GM13977 (cell line): Measurements from ENCODE around the gene RGS3.
A peak's percentile ranks its signal among the peaks of the same experiment; 100 is the strongest.

Source experiments
- DNase-seq: peaks from one replicate; pipeline ENCODE4 v3.0.0; 2012; ENCODE audit warnings: low spot score
- CTCF ChIP-seq: IDR thresholded peaks from 2 replicates; pipeline ENCODE4 v1.5.1; 2012; ENCODE audit warnings: mild to moderate bottlenecking, control low read depth; ENCODE audit not compliant: insufficient read depth; ENCODE audit errors: extremely low read depth, missing control alignments
- in situ Hi-C: fragments of 300-500 bp; cut with MboI; formaldehyde crosslinking; loops from one replicate; pipeline ENCODE4 v1.12.0; 2022; ENCODE audit warnings: low sequenced_read_pairs, low pct_unique_long_range_greater_than_20kb, mixed read lengths, inconsistent platforms; ENCODE audit not compliant: unreplicated experiment

RGS3 gene

GRCh38 chr9:113463418-113464285 lies at the start of gene RGS3:
Gene RGS3, plus strand, starts transcription at chr9:113463727. Its CDS starts 76 bp downstream, at chr9:113463803.
- in situ Hi-C loops: loop anchor here (25.0 kb wide), 1 partner anchor 199 kb away; no protein-coding TSS in a partner anchor
- DNase-seq: no peak
- no peak for TF ChIP-seq CTCF

DNA sequence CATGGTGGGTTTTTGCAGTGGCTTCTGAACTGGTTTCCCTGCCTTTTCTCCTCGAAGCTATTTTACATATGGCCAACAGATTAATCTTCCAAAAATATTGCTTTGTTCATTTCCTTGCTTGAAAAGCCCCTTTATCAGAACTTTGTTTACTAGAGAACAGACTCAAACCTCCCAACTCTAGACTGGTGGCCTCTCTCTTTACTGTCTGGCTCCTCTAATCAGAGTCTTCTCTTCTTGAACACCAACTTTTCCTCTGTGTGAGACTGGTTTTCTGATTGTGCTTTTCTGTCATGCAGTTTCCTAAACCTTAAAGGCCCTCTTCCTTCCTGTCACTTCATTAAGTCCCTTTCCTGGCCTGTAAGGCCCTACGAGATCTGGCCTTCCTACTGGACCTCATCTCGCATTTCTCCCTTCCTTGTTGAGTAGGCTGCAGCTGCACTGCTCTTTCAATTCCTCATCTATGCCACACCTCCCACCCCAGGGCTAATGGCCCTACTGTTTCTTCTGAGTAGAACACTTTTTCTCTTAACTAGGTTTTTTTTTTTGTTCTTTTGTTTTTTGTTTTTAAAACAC lies 47.3 kb upstream of the RGS3 start:
- in situ Hi-C loops: no loop called here
- DNase-seq: peak; percentile 61
- no peak for TF ChIP-seq CTCF

DNA sequence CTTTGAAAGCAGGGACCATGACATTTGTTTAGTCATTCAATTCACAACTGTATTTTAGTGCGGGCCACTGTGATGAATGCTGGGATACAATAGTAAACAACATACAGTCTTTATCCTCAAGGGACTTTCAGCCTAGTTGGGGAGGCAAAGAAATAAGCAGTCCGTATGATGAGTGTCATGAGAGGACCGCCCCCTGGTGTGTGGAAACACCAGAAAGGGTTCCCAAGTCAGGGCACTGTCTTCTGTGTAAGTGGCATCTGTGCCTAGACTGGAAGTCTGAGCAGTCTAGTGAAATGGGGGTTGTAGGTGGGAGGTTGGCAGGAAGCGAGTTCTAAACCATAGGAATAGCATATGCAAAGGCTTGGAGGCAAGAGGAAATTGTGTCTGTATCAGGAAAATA lies 46.2 kb upstream of the RGS3 start:
- no peak for DNase-seq
- in situ Hi-C loops: no loop called here
- no peak for TF ChIP-seq CTCF

GRCh38 chr9:113421726-113422125 lies 41.8 kb upstream of the RGS3 start:
- no peak for TF ChIP-seq CTCF
- in situ Hi-C loops: no loop called here
- DNase-seq: no peak

GRCh38 chr9:113425072-113425471 lies 38.5 kb upstream of the RGS3 start:
- DNase-seq: no peak
- TF ChIP-seq CTCF: no peak
- in situ Hi-C loops: no loop called here

DNA sequence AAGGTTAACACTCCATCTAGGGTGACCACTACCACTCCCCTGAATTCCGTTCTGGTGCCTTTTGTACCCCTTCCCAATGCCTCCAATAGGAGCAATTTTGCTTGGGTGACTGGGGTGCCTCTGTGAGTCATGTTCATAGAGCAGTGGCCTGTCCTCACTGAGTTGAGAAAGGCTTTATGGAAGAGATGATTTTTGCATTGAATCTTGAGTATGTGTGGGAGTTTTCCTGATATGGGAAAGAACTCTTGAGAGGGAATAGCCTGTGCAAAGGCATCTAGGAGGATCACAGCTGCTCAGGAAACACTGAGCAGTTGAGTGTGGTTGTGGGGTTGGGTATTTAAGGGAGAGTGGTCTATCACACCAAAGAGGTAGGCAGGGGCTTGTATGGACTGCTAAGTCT lies 36.8 kb upstream of the RGS3 start:
- in situ Hi-C loops: no loop called here

More for the DNA sequence above, 36.8 kb upstream of the RGS3 start:
- no peak for TF ChIP-seq CTCF
- no peak for DNase-seq
